ENCODE measurements around the gene CARHSP1.

- no peak for TF ChIP-seq CTCF (IDR thresholded peaks at IDR 0.05; ENCODE audit: control extremely low read depth in 1 of 3, insufficient read depth in 1 of 3, low read depth in 1 of 3, low read length in 3 of 3)
- TF ChIP-seq POLR2A (IDR thresholded peaks at IDR 0.05; ENCODE audit: control extremely low read depth in 1 of 2, low read depth in 2 of 2, low read length in 2 of 2): no peak
Measured at GRCh38 chr16:8887431-8887765, 18.6 kb upstream of the CARHSP1 start.
